GM18858 (cell line): ENCODE data around the gene OPRL1.

Experiments
- ATAC-seq: cut with Tn5 transposase; IDR thresholded peaks from one replicate; pipeline ENCODE4 v1.9.1; 2021; ENCODE audit not compliant: unreplicated experiment

Gene OPRL1

DNA sequence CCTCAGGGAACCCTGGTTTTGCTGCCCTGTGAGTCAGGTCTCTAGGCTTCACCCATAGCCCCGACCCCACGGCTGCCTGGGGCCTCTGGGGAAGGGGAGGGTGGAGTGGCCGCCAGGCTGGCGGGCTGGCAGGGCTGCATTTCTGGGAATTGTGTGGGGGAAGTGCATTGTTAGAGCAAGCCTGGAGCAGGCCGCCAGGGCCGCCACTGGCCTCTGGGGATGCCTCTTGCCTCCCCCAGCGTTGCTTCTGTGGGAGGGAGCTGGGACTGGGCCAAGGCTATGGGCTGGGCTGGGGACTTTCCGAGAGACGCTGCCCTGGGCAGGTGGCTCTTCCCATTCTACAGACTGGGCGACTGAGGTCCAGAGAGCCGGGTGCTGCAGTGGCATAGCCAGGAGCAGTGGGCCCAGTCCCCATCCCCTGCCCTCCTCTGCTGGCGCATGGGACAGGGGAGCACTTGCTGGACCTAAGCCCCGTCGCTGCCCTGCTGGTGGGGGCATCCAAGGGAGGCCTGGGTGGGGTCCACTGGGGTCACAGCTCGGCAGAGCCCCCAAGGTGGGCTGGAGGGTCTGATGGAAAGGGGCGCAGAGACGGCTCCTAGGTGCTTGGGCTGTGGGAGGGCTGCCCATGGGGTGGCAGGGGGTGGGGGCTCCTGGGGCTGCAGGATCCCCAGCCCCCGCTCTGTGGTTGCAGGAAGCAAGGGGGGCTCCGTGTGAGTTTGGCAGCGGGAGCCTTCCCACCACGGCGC lies 23.8 kb upstream of the OPRL1 start:
- ATAC-seq, result no peak

DNA sequence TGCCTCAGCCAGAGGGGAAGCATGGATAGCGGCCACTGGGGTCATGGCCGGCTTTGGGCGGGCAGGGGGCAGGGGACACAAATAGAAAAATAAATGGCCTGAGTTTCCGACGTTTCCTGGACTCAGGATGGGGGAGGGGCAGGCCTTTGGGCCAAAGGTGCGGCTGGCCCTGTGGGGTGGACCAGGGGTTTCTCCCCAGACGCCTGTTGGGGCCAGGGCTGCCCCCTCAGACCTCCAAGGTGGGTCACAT lies 23.3 kb upstream of the OPRL1 start:
- no peak for ATAC-seq

DNA sequence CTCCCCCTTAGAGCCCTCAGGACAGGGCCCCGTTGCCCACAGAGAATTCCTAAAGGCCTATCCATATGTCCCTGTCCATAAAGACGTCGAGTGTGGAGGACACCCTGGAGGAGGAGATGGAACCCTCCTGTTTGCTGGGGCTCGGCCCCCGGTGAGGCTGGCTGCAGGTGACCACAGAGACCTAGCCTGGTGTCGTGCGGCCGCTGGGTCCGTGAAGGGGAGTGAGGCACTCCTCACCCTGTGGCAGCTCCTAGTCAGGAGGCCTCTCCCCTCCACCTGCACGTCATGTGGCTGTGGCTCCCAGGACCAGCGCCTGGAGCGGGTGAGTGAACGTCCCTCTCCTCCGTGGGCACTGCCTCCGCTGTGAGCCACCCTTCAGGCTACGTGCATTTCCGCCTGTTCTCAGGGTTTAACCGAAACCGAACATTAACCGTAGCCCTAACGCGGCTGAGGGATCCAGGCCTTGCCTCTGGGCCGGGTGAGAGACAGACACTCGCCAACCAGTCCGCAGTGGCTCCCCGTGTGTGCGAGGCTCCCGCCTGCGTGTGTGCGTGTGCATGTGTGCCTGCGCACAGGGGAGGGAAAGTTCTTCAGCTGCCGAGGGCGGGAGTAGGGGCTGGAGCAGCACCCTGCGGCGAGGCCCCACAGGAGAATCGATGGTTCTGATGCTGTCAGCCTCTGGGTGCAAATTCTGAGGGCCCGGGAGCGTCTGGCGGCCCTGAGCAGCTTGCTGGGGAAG lies 22.8 kb upstream of the OPRL1 start:
- ATAC-seq, result no peak

DNA sequence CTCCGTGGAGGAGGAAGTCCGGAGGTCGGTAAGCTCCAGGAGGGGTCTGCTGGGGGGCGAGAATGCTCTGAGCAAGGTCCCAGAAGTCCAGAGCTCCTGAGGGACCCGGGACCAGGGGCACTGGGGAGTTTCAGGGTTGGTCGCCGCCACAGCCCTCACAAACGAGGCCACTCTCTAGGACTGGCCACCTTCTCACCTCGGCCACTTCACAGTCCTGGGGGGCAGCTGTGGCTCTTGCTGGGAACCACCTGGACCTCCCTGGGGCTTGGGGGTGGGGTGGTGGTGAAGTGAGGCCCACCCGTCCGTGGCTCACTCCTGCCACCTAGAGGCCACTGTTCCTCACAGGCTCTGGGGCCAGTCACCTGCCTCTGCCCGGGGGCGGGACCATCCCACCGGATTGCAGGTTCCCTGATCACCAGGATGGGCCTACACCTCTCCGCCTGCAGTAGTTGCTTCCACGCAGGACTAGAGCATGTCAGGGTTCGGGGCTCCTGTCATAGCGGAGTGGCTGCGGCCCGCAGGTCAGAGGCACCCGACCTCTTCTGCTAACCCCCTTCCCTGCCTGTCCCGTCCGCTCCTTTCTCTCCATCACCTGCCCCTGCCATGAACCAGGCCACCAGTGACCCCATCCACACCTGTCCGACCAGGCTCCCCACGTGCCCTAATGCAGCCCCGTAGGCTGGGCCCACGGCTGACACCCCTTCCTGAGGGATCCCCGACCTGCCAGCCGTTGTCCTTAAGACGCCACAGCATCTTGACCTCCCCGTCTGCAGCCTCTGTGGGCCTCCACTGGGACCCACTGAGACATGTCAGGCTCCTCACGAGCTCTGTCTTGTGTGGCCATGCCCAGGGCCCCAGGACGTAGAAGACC lies 22.0 kb upstream of the OPRL1 start:
- no peak for ATAC-seq

DNA sequence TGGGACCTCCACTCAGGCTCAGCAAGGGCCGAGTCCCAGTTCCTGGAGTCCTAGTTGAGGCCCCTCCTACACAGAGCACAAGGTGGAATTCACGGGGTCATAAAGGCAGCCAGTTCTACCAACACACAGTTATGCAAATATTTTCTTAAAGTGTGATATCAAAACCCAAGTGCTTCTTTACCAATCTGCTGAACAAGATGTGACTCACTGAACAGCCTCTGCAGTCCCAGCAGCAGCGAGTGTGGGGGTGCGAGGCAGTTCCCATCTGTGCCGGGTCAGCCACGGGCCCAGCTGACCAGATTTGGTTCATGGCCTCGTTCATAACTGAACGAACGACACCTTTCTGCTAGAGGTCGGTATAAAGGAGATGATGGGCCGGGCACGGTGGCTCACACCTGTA lies 21.3 kb upstream of the OPRL1 start:
- no peak for ATAC-seq

DNA sequence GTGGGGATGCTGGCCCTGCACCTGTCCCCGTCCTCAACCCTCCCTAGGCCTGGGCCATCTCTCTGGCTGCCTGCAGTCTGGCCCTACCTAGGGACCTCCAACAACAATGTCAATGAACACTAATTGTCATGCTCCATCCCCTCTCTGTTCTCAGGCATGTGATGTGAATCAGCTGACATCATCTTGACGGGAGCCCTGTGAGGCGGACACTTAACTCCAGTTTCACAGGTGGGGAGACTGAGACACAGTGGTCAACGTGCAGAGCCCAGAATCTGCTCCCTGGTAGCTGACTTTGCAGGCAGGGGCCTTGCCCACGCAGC lies 17.6 kb upstream of the OPRL1 start:
- no peak for ATAC-seq

DNA sequence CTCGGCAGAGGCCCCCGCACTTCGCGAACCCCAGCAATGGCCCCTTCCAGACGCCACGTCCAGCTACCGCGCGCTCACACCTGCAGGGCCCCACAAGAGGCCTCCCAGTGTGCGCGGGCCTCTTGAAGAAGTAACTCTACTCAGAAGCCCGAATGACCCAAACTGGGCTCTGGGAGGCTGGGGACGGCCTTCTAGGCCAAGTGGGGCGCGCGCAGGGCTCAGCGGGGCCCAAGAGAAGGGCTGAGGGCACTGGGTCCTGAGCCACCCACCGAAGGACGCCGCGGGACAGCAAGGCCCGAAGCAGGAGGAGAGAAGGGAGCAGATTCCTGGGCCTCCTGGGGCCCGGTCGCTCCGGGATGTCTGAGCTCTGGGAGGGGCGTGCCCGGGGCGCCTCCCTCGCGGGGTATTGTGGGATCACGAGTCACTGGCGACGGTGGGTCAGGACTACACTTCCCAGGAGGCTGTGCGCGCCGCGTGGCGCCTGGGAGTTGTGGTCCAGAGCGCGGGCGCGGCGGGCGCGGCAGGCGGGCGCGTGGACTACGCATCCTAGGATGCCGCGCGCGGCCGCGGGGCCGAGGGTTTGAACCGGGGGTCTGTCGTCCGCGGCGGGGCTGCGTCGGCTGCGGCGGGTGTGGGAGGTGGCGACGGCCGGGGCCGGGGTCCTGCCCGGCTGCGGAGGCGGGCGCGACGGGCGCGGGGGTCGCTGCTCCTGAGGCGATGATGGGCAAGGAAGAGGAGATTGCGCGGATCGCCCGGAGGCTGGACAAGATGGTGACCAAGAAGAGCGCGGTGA lies 17.1 kb upstream of the OPRL1 start, which contains the start of gene TCEA2:
Gene TCEA2, plus strand, starts transcription at position 603 of the 793 bp plus-strand sequence. Its CDS starts 115 bp downstream, at position 718.
- no peak for ATAC-seq

DNA sequence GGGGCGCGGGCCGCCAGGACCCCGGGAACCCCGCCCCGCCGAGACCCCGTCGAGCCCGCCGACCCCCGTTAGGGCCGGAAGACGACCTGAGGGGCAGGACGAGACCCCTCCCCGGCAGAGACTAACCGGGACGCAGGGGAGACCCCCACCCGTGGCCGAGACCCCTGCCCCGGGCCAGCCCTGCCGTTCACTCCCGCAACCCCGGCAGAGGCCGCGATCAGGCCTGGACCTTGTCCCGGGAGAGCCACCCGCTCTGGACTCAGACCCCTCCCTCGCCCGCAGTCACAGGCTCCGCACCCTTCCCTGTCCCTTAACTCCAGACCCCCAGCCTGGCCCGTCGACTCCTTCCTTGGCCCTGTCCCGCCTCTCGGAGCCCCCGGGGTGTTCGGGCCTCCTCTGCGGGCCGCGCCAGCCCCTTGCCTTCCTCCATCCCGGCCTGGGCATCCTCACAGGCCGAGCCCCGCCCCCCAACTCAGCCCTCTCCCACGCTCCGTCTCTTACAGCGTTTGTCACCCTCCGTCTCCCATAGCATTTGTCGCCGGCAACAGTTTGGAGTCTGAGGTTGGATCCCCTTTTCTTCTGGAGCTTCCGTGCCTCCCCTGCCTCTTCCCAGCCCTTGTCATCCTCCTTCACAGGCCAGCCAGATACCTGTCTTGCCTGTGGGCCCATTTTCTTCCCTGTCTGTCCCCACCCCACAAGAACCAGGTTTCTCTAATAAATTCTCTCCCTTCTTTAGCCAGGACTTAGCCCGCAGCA lies 16.3 kb upstream of the OPRL1 start:
- no peak for ATAC-seq

DNA sequence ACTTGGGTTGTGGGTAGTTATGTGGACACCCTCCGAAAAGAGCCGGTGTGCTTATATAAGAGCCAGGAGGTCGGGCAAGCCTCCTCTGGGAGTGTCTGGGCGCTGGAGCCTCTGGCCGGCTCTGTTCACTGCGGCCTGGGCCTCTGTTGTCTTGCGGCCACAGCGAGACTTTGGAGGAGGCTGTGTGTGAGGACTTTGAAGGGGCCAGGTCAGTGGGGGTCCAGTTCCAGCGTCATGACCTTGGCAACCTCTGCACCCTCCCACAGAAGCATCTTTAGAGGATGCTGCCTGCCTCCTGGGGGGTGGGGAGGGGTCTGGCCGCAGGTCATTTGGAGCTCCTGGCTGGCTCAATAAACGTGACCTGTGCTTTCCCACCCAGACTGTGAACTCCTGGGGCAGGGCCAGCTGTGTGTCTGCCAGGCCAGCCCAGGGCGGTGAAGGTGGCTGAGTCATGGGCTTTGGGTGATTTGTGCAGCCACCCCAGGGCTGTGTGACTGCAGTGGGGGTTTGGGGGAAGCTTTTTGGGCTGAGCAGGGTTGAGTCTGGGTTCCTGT lies 15.7 kb upstream of the OPRL1 start:
- no peak for ATAC-seq

DNA sequence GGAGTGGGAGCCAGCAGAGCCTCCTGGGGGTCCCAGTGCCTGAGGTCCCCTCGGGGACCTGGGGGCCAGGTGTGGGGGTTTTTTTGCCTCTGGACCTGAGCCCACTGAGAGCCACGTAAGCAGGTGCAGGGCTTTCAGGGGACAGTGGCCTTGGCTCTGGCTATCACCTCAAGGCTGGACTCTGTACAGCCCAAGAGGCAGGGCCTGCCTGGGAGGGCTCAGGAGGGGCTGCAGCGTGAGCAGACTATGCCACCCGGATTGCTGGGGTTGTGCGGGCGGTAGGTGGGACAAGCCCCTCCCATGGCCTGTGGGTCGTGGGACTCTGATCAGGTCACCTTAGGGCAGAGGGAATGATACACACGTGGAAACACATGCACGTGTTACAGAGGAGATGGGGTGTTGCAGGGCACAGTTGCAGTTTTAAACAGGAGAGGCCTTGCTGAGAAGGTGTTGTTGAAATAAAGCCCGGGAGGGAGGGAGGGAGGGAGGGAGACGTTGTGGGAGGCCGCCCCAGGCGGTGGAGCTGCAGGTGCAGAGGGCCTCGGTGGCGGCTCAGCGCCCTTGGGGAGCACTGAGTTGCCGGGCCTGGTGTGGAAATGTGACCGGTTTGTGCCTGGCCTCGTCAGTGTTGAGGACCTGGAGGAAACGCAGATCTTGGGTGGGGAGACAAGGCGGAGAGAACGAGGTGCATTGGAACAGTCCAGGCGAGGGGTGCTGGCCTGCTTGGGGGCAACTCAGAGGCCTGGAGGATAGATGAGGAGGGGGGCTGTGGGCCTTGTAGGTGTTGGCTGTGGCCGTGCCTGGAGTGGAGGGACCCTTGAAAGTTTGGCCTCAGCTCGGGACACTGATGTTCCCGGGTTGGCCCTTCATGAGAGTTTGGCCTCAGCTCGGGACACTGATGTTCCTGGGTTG lies 14.6 kb upstream of the OPRL1 start:
- ATAC-seq, result no peak

DNA sequence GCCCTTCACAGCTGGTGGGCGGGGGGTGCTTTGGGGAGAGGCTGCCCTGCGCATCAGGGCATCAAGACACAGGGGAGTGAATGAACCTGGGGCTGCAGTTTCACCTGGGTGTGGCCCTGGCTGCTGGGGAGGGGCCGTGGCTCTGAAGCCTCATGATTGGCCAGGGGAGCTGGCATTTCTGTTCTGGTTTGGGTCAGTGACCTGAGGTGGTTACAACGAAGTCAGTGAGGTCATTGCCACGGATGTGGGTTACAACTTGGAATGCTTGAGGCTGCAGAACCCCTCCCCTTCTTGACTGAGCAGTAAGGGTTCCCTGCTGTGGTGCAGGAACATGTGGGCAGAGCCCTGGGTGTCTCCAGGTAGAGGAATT lies 13.9 kb upstream of the OPRL1 start:
- ATAC-seq, result no peak

DNA sequence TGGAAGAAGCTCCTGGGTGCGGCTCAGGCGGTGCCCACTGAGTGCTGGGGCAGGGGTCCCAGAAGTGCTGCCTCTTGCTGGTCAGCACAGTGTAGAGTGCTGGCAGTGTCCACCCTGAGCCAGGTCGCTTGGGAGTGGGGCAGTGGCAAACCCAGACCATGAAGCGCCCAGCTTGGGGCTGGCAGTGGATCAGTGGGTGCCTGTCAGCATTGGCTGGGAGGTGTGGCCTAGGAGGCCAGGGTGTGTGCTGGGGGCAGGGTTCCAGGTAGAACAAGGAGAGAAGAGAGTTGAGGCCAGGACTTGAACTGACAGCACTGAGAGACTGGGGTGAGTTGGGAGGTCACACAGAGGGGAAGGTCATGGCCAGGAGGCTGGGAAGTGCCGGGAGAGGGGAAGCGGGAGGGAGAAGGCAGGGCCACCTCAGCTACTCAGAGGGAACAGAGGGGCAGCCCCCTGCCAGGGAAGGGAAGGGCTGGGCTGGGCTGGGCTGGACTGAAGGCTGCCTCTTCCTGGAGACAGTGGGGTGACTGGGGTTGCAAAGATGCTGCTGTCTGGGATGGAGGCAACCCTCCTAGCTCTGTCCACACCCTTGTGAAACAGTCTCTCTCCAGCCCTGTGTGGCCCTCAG lies 12.8 kb upstream of the OPRL1 start:
- no peak for ATAC-seq

DNA sequence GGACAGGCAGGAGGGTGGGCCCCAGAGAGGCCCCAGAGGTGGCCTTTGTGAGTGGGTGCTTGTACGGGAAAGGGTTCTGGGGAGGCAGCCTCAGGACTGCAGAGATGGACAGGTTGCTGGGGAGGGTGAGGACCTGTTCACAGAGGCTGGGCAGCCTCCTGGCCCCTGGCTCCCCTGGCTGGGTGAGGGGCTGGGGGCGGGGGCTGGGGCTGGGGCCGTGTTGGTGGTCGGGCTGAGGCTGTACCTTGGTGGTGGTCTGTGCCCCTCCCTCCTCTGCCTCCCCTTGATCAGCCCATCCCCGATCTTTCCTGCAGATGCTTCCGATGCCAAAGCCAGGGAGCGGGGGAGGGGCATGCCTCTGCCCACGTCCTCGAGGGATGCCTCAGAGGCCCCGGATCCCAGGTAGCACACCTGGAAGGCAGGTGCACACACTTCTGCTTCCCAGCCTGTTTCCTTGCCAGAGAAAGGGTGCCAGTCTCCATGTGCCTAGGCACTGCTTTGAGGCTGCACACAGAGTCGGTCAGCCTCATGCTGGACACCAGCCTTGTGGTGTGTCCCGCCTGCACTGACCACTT lies 12.1 kb upstream of the OPRL1 start:
- no peak for ATAC-seq

DNA sequence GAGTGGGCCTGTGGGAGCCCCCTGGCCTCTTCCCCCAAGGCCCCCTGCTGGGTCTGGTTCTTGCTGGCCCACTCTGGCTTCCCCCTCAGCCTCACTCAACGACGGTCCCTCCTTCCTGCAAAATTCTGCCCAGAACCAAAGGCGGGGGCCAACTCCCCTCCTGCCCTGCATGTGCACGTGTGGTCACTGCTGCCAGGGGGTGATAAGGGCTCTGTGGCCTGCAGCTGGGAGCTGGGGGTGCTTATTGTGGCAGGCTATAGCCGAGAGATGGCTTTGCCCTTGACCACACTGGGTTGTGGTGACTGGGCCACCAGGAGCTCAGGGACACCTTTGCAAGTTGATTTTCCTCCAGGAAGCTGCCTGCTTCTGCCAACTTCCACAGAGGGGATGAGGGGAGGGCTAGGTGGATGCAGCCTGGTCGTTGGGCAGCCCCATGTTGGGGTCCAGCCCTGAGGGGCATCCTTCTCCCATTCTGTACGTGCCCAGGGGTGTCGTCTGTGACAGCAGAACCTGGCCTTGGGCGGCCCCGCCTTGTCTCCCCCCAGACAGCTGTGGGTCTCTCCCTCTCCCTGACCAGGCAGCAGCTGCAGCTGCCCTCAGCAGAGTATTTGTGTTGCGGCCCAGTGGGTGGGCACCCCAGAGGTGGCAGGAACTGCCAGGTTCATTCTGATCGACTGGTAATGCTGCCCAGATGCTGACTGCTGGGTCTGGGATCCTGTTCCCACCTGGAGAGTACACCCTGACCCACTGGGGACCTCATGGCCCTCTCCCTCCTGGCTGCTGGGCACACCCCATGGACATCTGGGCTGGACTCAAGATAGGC lies 11.3 kb upstream of the OPRL1 start:
- no peak for ATAC-seq

DNA sequence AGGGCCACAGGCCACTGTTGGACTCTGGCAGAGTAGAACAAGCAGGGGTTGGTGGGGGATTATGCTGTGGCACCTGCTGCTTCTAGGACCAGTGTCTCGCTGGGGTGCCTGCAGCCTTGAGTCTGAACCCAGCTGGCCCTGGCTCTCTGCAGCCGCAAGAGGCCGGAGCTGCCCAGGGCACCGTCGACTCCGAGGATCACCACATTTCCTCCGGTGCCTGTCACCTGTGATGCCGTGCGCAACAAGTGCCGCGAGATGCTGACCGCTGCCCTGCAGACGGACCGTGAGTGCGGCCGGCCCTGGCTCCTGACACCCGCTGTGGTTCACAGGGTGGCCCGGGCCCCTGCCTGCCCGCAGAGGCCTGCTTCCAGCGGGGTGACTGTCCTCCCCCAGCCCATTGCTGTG lies 10.7 kb upstream of the OPRL1 start:
- ATAC-seq, result no peak

DNA sequence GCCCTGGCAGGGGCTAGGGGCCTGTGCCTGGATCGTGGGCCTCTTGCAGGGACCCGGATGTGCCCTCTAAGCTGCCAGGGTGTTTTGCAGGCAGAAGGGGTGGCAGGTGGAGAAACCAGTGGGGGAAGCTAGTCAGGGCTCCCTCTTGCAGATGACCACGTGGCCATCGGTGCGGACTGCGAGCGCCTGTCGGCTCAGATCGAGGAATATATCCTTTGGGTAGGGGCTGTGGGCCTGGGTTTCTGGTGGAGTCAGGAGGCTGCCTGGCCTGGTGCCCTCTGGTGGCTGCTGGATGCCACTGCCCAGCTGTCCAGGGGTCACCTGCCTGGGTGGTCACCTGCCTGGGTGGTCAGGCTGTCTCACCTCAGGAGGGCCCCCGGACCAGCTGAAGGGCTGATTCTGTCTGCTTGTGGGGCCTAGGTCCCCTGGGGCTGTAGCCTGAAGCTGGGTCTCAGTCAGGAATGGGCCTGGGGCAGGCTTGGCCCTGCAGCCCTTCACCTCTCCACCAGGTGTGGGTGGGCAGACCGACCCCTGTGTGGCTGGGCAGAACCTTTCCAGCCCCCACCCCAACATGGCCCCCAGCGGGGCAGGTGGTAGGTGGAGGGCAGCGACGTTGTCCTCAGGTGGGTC lies 10.2 kb upstream of the OPRL1 start:
- no peak for ATAC-seq
